ENCODE measurements around the gene TRPV6. TPM values are rescaled to one million over a fixed set of nuclear protein-coding genes. Genes with fewer than 3 reads are reported as not detected.

TRPV6 gene
- total and polyA plus RNA-seq, 4 donors = 0.32 to 1.5 (median 0.36) TPM; not detected in 1

DNA sequence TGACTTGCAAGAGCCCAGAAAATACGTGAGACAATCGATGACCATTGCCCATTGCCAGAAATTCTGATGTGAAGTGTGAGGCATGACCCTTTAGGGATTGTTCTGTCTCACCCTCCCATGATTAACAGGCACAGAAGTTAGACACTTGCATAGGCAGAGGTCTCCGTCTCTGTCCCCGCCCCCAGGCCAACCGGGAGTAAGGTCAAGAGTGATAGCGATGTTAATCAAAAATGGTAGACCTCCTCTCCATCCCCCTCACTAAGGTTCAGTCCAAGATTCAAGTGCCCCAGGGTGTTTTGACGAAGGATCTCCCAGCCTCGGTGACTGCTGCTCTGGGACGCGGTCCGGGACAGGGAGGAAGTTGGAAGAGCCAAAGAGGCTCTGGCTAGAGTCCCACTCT, 22.7 kb upstream of the TRPV6 start:
- H3K9ac ChIP-seq (ENCODE audit: low read depth in 1 of 2, low read length in 2 of 2) = no peak overlapping the region
- no peaks in the 10 kb centered on the region for H3K9me3 ChIP-seq (ENCODE audit: control insufficient read depth in 4 of 4, low read length in 3 of 4)
- no peaks in the 10 kb centered on the region for H3K4me1 ChIP-seq (ENCODE audit: control insufficient read depth in 4 of 4, insufficient read depth in 4 of 4, low read length in 3 of 4)
- DNase-seq (ENCODE audit: low spot score) = no peak
- no peak overlapping the region for H3K27ac ChIP-seq (ENCODE audit: low read depth in 1 of 2, low read length in 2 of 2)
- H3K4me3 ChIP-seq (ENCODE audit: low read depth in 1 of 3, low read length in 3 of 3) = no peak overlapping the region
- no peaks in the 10 kb centered on the region for H3K36me3 ChIP-seq (ENCODE audit: control insufficient read depth in 4 of 4, insufficient read depth in 3 of 4, low read depth in 1 of 4, low read length in 3 of 4)
- WGBS = 84% methylated on average over 11 of the region's 11 CpGs
- TF ChIP-seq HNF4A (conservative IDR thresholded peaks at IDR 0.05) (no peak), ZBTB33 (IDR thresholded peaks at IDR 0.05) (no peak), MAX (IDR thresholded peaks at IDR 0.05) (no peak)
- H3K27me3 ChIP-seq (ENCODE audit: control insufficient read depth in 4 of 4, insufficient read depth in 4 of 4, low read length in 3 of 4) = peaks cover 0 to 3% (median 0%) of the 10 kb centered on the region in 4 donors

- H3K27ac ChIP-seq (ENCODE audit: low read depth in 1 of 2, low read length in 2 of 2) = no peak overlapping the region
- H3K4me3 ChIP-seq (ENCODE audit: low read depth in 1 of 3, low read length in 3 of 3) = no peak overlapping the region
- DNase-seq (ENCODE audit: low spot score) = no peak
- H3K9me3 ChIP-seq (ENCODE audit: control insufficient read depth in 4 of 4, low read length in 3 of 4) = no peaks in the 10 kb centered on the region
- H3K9ac ChIP-seq (ENCODE audit: low read depth in 1 of 2, low read length in 2 of 2) = no peak overlapping the region
- TF ChIP-seq TAF1 (conservative IDR thresholded peaks at IDR 0.05) (no peak), ATF3 (IDR thresholded peaks at IDR 0.05) (no peak), FOXA1 (IDR thresholded peaks at IDR 0.05) (no peak), HNF4A (conservative IDR thresholded peaks at IDR 0.05) (peak in 1 of 2 donors; percentile 23), RXRA (IDR thresholded peaks at IDR 0.05) (no peak), EGR1 (IDR thresholded peaks at IDR 0.05; ENCODE audit: low read depth in 2 of 2) (no peak), YY1 (IDR thresholded peaks at IDR 0.05) (peak; percentile 48), RAD21 (IDR thresholded peaks at IDR 0.05) (no peak), ZBTB33 (IDR thresholded peaks at IDR 0.05) (peak; percentile 13), GABPA (IDR thresholded peaks at IDR 0.05 in 1 of 2, conservative IDR thresholded peaks at IDR 0.05 in 1 of 2) (no peak), NR2F2 (IDR thresholded peaks at IDR 0.05) (no peak)
- H3K27me3 ChIP-seq (ENCODE audit: control insufficient read depth in 4 of 4, insufficient read depth in 4 of 4, low read length in 3 of 4) = peaks cover 0 to 3% (median 0%) of the 10 kb centered on the region in 4 donors
- no peaks in the 10 kb centered on the region for H3K4me1 ChIP-seq (ENCODE audit: control insufficient read depth in 4 of 4, insufficient read depth in 4 of 4, low read length in 3 of 4)
- WGBS = 58% methylated on average over 2 of the region's 2 CpGs
- H3K36me3 ChIP-seq (ENCODE audit: control insufficient read depth in 4 of 4, insufficient read depth in 3 of 4, low read depth in 1 of 4, low read length in 3 of 4) = no peaks in the 10 kb centered on the region
Observed at GRCh38 chr7:142906643-142907042, 21.1 kb upstream of the TRPV6 start.

- H3K4me3 ChIP-seq (ENCODE audit: low read depth in 1 of 3, low read length in 3 of 3) = no peak overlapping the region
- no peak overlapping the region for H3K9ac ChIP-seq (ENCODE audit: low read depth in 1 of 2, low read length in 2 of 2)
- 80% methylated on average over 2 of the region's 2 CpGs for WGBS
- no peaks in the 10 kb centered on the region for H3K36me3 ChIP-seq (ENCODE audit: control insufficient read depth in 4 of 4, insufficient read depth in 3 of 4, low read depth in 1 of 4, low read length in 3 of 4)
- DNase-seq (ENCODE audit: low spot score) = no peak
- no peaks in the 10 kb centered on the region for H3K27me3 ChIP-seq (ENCODE audit: control insufficient read depth in 4 of 4, insufficient read depth in 4 of 4, low read length in 3 of 4)
- no peak overlapping the region for H3K27ac ChIP-seq (ENCODE audit: low read depth in 1 of 2, low read length in 2 of 2)
- H3K9me3 ChIP-seq (ENCODE audit: control insufficient read depth in 4 of 4, low read length in 3 of 4) = no peaks in the 10 kb centered on the region
- no peaks in the 10 kb centered on the region for H3K4me1 ChIP-seq (ENCODE audit: control insufficient read depth in 4 of 4, insufficient read depth in 4 of 4, low read length in 3 of 4)
- no peak for TF ChIP-seq FOXA1 (IDR thresholded peaks at IDR 0.05)
- no peak for TF ChIP-seq NR2F2 (IDR thresholded peaks at IDR 0.05)
- TF ChIP-seq SP1 (IDR thresholded peaks at IDR 0.05) = no peak
- TF ChIP-seq FOXA2 (IDR thresholded peaks at IDR 0.05) = no peak
- TF ChIP-seq HNF4A (conservative IDR thresholded peaks at IDR 0.05) = no peak
- TF ChIP-seq TAF1 (conservative IDR thresholded peaks at IDR 0.05) = no peak
- TF ChIP-seq EGR1 (IDR thresholded peaks at IDR 0.05; ENCODE audit: low read depth in 2 of 2) = no peak
- TF ChIP-seq ATF3 (IDR thresholded peaks at IDR 0.05) = no peak
- no peak for TF ChIP-seq REST (IDR thresholded peaks at IDR 0.05)
- no peak for TF ChIP-seq YY1 (IDR thresholded peaks at IDR 0.05)
- TF ChIP-seq JUND (IDR thresholded peaks at IDR 0.05) = no peak
- no peak for TF ChIP-seq ZBTB33 (IDR thresholded peaks at IDR 0.05)
Observed at GRCh38 chr7:142905759-142906158, 20.2 kb upstream of the TRPV6 start.

Data from liver (tissue), 9 donors.